Neutrophil (primary cell): ENCODE results near the gene DNAJB6.

Experiments used
- H3K27ac ChIP-seq: fragments of 200-600 bp; sonication (generic); 2 replicates; pipeline ENCODE4 v1.5.1; 2016; ENCODE audit warnings: mild to moderate bottlenecking, moderate library complexity
- H3K27me3 ChIP-seq: fragments of 200-600 bp; sonication (generic); 2 replicates; pipeline ENCODE4 v1.6.0; 2016; ENCODE audit warnings: mild to moderate bottlenecking
- H3K36me3 ChIP-seq: fragments of 200-600 bp; sonication (generic); 2 replicates; pipeline ENCODE4 v1.5.1; 2017
- H3K4me1 ChIP-seq, 2 experiments: fragments of 200-600 bp in 1 of 2; sonication (generic) in 1 of 2; 1 replicate in 1 of 2; 2 replicates in 1 of 2; pipeline versions ENCODE4 v1.5.1 to v1.6.1; 2013 to 2016; ENCODE audit warnings: low read depth in 1 of 2, low read length in 1 of 2, mild to moderate bottlenecking in 1 of 2, moderate library complexity in 1 of 2; ENCODE audit not compliant: control insufficient read depth in 1 of 2, insufficient read depth in 1 of 2
- H3K4me3 ChIP-seq, 2 experiments: fragments of 200-600 bp in 1 of 2; sonication (generic) in 1 of 2; 1 replicate in 1 of 2; 2 replicates in 1 of 2; pipeline ENCODE4 v1.5.1; 2013 to 2016; ENCODE audit warnings: low read depth in 1 of 2, low read length in 1 of 2, mild to moderate bottlenecking in 1 of 2, moderate library complexity in 1 of 2
- H3K9me3 ChIP-seq: fragments of 200-600 bp; sonication (generic); 2 replicates; pipeline ENCODE4 v1.5.1; 2016
- CTCF ChIP-seq: fragments of 200-600 bp; sonication (generic); IDR thresholded peaks from 2 replicates; pipeline ENCODE4 v1.5.1; 2016; ENCODE audit warnings: antibody characterized with exemption

The DNAJB6 gene

GRCh38 chr7:157386979-157387800 is 50.4 kb downstream of the DNAJB6 start:
- no peak overlapping the region for H3K4me3 ChIP-seq
- H3K27ac ChIP-seq = peak overlapping the region; percentile 52
- H3K27me3 ChIP-seq = no peaks in the 10 kb centered on the region
- no peaks in the 10 kb centered on the region for H3K9me3 ChIP-seq
- H3K36me3 ChIP-seq = peaks cover 47% of the 10 kb centered on the region
- peaks cover 54 to 55% of the 10 kb centered on the region in 2 experiments for H3K4me1 ChIP-seq
- TF ChIP-seq CTCF = peak; percentile 89

- TF ChIP-seq CTCF = no peak
- no peaks in the 10 kb centered on the region for H3K27me3 ChIP-seq
- peaks cover 36% of the 10 kb centered on the region for H3K36me3 ChIP-seq
- H3K27ac ChIP-seq = peak overlapping the region; percentile 92
- no peaks in the 10 kb centered on the region for H3K9me3 ChIP-seq
- no peak overlapping the region for H3K4me3 ChIP-seq
- peaks cover 65 to 66% of the 10 kb centered on the region in 2 experiments for H3K4me1 ChIP-seq
Observed at GRCh38 chr7:157388301-157388700, 51.5 kb downstream of the DNAJB6 start.

- no peaks in the 10 kb centered on the region for H3K27me3 ChIP-seq
- peak overlapping the region; percentile 92 for H3K27ac ChIP-seq
- peaks cover 83 to 85% of the 10 kb centered on the region in 2 experiments for H3K4me1 ChIP-seq
- TF ChIP-seq CTCF = no peak
- peak overlapping the region; percentile 34 to 48 for H3K4me3 ChIP-seq
- no peaks in the 10 kb centered on the region for H3K9me3 ChIP-seq
- peaks cover 17% of the 10 kb centered on the region for H3K36me3 ChIP-seq
Observed at GRCh38 chr7:157389951-157390730, 53.3 kb downstream of the DNAJB6 start.

- no peak for TF ChIP-seq CTCF
- H3K27me3 ChIP-seq = no peaks in the 10 kb centered on the region
- peak overlapping the region; percentile 92 for H3K27ac ChIP-seq
- H3K36me3 ChIP-seq = peaks cover 13% of the 10 kb centered on the region
- no peaks in the 10 kb centered on the region for H3K9me3 ChIP-seq
- peaks cover 93 to 95% of the 10 kb centered on the region in 2 experiments for H3K4me1 ChIP-seq
- H3K4me3 ChIP-seq = peak overlapping the region; percentile 34 to 48
Observed at GRCh38 chr7:157391036-157391710, 54.4 kb downstream of the DNAJB6 start.

GRCh38 chr7:157392256-157393037 is 55.6 kb downstream of the DNAJB6 start:
- peaks cover 89 to 91% of the 10 kb centered on the region in 2 experiments for H3K4me1 ChIP-seq
- H3K27me3 ChIP-seq = no peaks in the 10 kb centered on the region
- H3K36me3 ChIP-seq = peaks cover 13% of the 10 kb centered on the region
- TF ChIP-seq CTCF = no peak
- H3K9me3 ChIP-seq = no peaks in the 10 kb centered on the region
- peak overlapping the region; percentile 92 for H3K27ac ChIP-seq
- H3K4me3 ChIP-seq = peak overlapping the region in 1 of 2 experiments; percentile 4
